GM19035 (cell line): ENCODE results near the gene ATP6V0E2.
"Not testable (repeated sequence)": the region's sequence is repeated elsewhere in the genome, so short reads cannot be mapped to it uniquely, and the experiment has no call there.

Experiments
- ATAC-seq: cut with Tn5 transposase; IDR thresholded peaks from one replicate; pipeline ENCODE4 v1.9.1; 2021; ENCODE audit not compliant: unreplicated experiment

ATP6V0E2 gene

DNA sequence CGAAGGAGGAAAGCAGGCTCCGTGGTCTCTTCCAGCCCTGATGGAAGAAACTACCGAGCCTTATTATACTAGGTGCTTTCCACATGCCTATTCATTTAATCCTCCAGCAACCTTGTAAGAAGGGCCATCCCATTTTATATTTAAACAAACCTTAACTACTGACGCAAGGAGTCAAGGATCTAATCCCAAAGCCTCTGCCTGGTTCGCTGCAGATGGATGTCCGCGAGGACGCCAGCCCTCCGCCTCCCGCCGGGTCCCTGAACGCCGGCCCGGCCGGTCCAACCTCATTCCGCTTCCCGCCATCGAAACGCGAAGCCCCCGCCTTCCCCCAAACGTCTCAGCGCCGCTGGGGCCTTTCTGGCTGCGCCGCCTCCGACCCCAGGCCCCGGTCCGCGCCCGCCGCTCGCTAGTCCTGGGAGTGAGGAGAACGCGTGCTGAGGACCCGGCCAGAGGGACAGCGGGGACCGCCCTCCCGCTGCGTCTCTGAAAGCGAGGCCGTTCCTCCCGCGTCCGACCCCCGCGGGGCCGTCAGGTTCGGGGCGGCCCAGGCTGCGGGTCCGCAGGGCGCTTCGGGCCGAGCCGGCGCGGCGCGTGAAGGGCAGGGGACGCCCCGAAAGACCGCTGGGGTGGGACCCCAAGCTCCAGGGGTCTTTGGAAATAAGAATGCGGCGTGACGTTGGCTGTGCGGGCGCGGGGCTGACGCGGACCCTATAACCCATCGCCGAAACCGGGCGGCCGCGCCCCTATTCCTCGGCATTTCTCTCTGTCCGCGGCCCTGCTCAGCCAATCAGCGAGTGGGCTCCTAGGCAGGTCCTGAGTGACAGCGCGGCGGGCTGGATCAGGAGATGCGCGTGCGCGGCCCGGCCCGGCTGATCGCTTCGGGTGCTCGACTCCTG, at the start of gene ATP6V0E2:
Gene ATP6V0E2 (plus strand): TSS at position 896 of the 896 bp plus-strand sequence. CDS start 97 bp downstream, outside the sequence.
- peak; percentile 94 for ATAC-seq

GRCh38 chr7:149824301-149824741, 49.4 kb upstream of the ATP6V0E2 start:
- no peak for ATAC-seq

GRCh38 chr7:149824748-149825566, 48.8 kb upstream of the ATP6V0E2 start:
- no peak for ATAC-seq

GRCh38 chr7:149825567-149826343, 48.0 kb upstream of the ATP6V0E2 start:
- ATAC-seq, result no peak

GRCh38 chr7:149826344-149827088, 47.3 kb upstream of the ATP6V0E2 start:
- ATAC-seq, result no peak

GRCh38 chr7:149827089-149827981, 46.4 kb upstream of the ATP6V0E2 start:
- no peak for ATAC-seq

GRCh38 chr7:149828357-149829309, 45.1 kb upstream of the ATP6V0E2 start:
- ATAC-seq, result no peak

- ATAC-seq, result not testable (repeated sequence)
These were observed 43.2 kb upstream of the ATP6V0E2 start for GRCh38 chr7:149830527-149830926.

GRCh38 chr7:149830997-149831740, 42.6 kb upstream of the ATP6V0E2 start:
- no peak for ATAC-seq

GRCh38 chr7:149831741-149832219, 42.0 kb upstream of the ATP6V0E2 start:
- ATAC-seq, result no peak

DNA sequence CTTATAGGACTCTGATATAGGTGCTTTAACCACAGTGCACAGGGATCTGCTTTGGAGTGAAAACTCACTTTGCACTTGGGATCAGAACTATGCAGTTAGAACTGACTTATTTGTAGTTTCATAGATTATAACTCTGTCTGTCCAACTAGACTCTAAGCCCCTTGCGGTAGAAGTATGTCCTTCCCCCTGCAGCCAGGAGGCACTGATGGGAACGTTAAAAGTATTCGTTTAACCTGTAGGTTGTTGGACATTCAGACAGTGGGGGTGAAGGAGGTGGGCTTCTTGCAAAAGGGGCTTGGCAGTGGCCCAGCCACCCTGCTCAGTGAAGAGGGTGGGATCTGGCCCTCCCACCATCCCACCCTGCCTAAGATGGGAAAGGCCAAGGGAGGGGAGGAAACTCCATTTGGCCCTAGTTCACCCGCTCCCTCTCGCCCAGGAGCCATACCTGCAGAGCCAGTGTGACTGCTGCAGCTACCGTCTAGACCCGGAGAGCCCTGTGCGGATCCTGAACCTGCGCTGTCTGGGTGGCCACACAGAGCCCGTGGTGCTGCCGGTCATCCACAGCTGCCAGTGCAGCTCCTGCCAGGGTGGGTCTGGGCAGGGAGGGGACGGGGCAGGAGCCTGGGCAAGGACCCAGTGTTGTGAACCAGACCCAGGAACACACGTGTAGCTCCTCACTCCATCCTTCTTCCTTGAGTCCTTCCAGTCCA, 41.3 kb upstream of the ATP6V0E2 start:
- no peak for ATAC-seq

DNA sequence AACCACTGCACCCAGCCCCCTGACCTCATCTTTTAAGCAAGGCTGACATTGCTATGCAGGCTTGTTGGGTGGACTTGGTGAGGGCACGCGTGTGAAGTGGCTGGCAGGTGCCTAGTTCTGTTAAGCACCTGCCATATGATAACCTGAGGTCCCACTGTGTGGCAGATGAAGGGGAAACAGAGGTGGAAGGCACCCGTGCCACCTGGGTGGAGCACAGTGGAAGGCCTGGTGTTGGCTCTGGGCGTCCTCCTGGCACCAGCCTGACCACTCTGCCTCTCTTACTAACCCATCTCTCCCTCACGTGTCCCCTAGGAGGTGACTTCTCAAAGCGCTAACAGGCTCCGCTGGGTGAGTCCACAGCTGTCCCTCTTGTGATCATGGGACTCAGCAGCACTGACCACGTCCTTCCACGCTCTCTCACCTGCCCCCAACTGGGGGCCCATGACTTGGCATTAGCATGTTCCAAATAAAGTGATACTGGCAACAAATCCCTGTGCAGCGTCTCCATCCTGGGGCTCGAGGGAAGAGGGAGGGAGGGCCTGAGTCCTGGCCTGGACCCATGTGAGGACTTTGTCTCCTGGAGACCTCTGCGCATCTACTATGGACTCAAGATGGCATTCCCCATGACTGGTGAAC, 40.2 kb upstream of the ATP6V0E2 start:
- ATAC-seq, result no peak

DNA sequence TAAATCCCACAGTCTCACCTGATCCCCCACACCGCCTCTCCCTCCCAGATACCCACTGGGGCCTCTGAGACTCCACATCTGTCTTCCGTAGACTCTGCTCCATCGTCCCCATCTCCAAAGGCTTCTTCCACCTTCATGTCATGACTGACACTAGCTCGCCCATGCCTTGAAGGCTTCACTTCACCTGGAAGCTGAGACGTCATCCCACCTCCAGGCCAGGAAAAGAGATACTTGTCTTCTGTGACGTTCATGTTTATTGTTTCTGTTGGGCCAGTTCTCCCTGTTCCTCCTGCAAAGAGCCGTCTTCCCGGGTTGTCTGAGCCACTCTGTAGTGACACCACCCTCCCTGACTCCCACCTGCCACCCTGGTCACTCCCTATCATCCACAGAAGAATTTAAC, 39.2 kb upstream of the ATP6V0E2 start:
- no peak for ATAC-seq

- no peak for ATAC-seq
These were observed 37.3 kb upstream of the ATP6V0E2 start for GRCh38 chr7:149836434-149836833.

DNA sequence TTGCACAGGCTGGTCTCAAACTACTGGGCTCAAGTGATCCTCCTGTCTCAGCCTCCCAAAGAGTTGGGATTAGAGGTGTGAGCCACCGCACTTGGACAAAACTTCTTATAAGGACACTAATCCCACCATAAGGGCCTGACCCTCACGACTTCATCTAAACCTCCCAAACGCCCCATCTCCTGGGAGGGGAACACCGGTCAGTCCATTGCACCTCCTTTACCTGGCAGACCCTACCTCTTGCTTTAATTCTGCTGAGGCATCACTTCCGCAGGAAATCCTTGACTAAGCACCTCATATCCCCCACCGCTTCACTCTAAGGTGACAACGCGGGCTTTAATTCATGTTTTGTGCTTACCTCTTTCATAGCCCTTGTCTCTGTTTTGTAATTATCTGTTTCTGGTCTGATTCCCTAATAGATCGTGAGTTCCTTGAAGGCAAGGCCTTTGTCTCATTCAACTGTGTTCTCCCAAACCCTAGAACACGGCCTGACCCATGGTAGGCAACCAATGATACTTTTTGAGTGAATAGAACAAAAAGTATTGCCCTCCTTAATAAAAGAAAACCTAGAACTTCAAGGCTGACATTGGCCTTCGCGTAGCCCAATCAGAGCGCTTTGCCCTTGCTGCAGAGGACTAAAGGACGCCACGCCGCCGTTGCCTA, 36.1 kb upstream of the ATP6V0E2 start:
- ATAC-seq, result no peak
